Kidney (tissue), 14 donors: Measurements from ENCODE around the gene KCNK18. TPM values are rescaled to one million over a fixed set of nuclear protein-coding genes. Genes with fewer than 3 reads are reported as not detected.

ENCODE experiments used
- DNase-seq, 5 donors: peaks; one replicate each; pipeline ENCODE4 v3.0.0-alpha.2; 2013 to 2020
- FAIRE-seq: peaks from 2 replicates; lab custom pipeline; 2012; peaks lifted over from hg19 to GRCh38; lab: Jason Lieb, UNC
- H3K27ac ChIP-seq, 2 donors: one replicate each; pipeline ENCODE4 v1.7.0; 2013; ENCODE audit warnings: low read depth in 2 of 2, low read length in 2 of 2, inconsistent platforms in 1 of 2
- H3K27me3 ChIP-seq: one replicate; pipeline ENCODE4 v1.7.1; 2013; ENCODE audit warnings: low read length, inconsistent platforms; ENCODE audit not compliant: control insufficient read depth, insufficient read depth
- H3K36me3 ChIP-seq, 3 donors: one replicate each; pipeline versions ENCODE4 v1.7.0 to v1.7.1; 2013; ENCODE audit warnings: low read length in 3 of 3, control low read depth in 1 of 3, inconsistent platforms in 1 of 3; ENCODE audit not compliant: insufficient read depth in 3 of 3, control insufficient read depth in 2 of 3
- H3K4me1 ChIP-seq, 3 donors: one replicate each; pipeline versions ENCODE4 v1.7.0 to v1.7.1; 2013; ENCODE audit warnings: low read length in 3 of 3, inconsistent platforms in 1 of 3, low read depth in 1 of 3; ENCODE audit not compliant: control insufficient read depth in 2 of 3, insufficient read depth in 2 of 3
- H3K4me3 ChIP-seq, 3 donors: one replicate each; pipeline versions ENCODE4 v1.7.0 to v1.8.1; 2013; ENCODE audit warnings: low read length in 3 of 3, control low read depth in 1 of 3, inconsistent platforms in 1 of 3
- H3K9ac ChIP-seq, 3 donors: one replicate each; pipeline versions ENCODE4 v1.7.0 to v1.7.1; 2013; ENCODE audit warnings: low read length in 3 of 3, control low read depth in 1 of 3, inconsistent platforms in 1 of 3
- H3K9me3 ChIP-seq, 3 donors: one replicate each; pipeline versions ENCODE4 v1.7.0 to v1.7.1; 2013; ENCODE audit warnings: low read length in 3 of 3, control low read depth in 1 of 3, inconsistent platforms in 1 of 3; ENCODE audit not compliant: control insufficient read depth in 2 of 3, insufficient read depth in 1 of 3
- intact Hi-C: fragments of 100-400 bp; cut with DNase I; formaldehyde crosslinking; loops from one replicate; pipeline ENCODE4 v1.11.1; 2022
- polyA plus RNA-seq: library from polyadenylated mRNA; stranded (reverse); fragments of 350-450 nt; fragmentation: Illumina TruSeq; extraction: RNeasy Lipid Tissue Mini Kit (QIAGEN cat#74804); gene quantifications from one replicate; pipeline ENCODE4 v1.2.3, GENCODE V29; 2014; ENCODE audit warnings: low read depth, low replicate concordance; ENCODE audit not compliant: insufficient read depth
- total RNA-seq: library from RNA; stranded (reverse); fragmentation: NEBNext Ultra II Directional; extraction: Animal tissue kit (Norgen Biotek cat#: 25700); gene quantifications from one replicate; pipeline ENCODE4 v1.2.1, GENCODE V29; 2021
- TF ChIP-seq, protein P1 (sequence below): IDR thresholded peaks from 3 replicates; pipeline ENCODE4 v1.5.1; 2012; ENCODE audit warnings: mild to moderate bottlenecking, moderate library complexity, borderline replicate concordance; ENCODE audit not compliant: insufficient read depth; ENCODE audit errors: extremely low read depth
- donor health status: control.
- donor health status: control.
- donor health status: control.
- donor health status: control.
- donor health status: control.
- donor health status: DM: yes; HTN: yes; CAD: no.
- donor health status: Normal renal cell carcinoma (clear cell type).

The KCNK18 gene
- total and polyA plus RNA-seq, 2 donors from 2014 or later, result not detected

DNA sequence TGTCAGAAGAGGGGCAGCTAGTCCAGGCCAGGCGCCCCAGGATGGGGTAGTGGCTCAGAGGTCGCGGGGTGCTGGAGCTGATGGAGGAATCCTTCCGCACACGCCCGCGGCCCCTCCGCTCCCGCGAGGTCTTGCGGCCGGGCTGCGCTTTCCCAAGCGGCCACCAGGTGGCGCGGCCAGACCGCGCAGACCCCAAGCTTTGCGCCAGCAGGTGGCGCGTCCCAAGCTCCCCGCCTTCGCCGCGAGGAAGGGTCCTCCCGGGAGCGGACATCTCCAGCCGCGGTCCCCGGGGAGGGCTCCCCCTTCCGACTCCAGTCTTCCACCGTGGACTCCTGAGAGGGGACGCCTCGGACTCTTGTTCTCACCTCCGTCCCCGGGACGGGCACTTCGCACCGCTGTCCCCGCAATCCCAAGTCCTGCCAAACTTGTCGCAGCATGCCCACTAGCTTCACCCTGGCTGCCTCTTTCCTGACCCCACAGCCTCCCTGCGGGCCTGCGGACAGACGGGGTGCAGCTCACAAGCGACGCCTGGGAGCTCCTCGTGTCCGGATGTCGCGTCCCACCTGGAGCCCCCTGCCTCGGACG lies 19.4 kb downstream of the KCNK18 start:
- Histone ChIP-seq H3K4me3 (peak overlapping the region; percentile 5 to 68 (median 35)), H3K4me1 (peaks cover 0 to 8% (median 5%) of the 10 kb centered on the region in 3 donors), H3K27me3 (peaks cover 5% of the 10 kb centered on the region), H3K36me3 (no peaks in the 10 kb centered on the region), H3K9ac (peak overlapping the region in 1 of 3 donors; percentile 46), H3K27ac (no peak overlapping the region), H3K9me3 (peaks cover 0 to 6% (median 0%) of the 10 kb centered on the region in 3 donors)
- TF ChIP-seq, protein P1, sequence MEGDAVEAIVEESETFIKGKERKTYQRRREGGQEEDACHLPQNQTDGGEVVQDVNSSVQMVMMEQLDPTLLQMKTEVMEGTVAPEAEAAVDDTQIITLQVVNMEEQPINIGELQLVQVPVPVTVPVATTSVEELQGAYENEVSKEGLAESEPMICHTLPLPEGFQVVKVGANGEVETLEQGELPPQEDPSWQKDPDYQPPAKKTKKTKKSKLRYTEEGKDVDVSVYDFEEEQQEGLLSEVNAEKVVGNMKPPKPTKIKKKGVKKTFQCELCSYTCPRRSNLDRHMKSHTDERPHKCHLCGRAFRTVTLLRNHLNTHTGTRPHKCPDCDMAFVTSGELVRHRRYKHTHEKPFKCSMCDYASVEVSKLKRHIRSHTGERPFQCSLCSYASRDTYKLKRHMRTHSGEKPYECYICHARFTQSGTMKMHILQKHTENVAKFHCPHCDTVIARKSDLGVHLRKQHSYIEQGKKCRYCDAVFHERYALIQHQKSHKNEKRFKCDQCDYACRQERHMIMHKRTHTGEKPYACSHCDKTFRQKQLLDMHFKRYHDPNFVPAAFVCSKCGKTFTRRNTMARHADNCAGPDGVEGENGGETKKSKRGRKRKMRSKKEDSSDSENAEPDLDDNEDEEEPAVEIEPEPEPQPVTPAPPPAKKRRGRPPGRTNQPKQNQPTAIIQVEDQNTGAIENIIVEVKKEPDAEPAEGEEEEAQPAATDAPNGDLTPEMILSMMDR, result peak; percentile 100
- peak; percentile 82 to 88 (median 84) for DNase-seq
- intact Hi-C loops, result no loop called here
- no peak for FAIRE-seq

DNA sequence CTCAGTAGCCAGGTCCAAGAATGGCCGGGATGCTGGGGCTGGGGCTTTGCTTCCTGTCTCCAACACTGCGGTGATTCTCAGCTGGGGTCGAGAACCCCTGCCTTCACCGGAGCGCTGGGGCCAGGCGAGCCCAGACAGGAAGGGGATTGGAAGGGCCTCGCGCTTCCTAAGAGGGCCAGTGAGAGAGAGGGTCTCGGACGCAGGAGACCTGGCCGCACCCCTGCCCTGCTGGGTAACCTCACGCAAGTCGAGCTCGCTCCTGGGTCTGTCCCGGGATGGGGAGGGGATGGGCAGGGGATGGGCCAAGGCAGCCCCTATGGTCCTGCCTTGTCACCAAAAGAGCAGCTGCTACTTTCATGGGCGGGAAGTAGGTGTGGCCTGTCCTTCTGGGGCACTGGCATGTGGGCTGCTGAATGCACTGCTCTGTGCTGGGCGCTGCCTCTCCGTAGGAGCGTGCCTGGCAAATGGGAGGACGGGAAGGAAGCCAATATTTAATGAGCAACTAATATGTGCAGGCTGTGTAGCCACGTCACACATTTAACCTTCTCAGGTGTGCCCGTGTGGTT lies 20.0 kb downstream of the KCNK18 start:
- no peak for FAIRE-seq
- H3K27me3 ChIP-seq, result peaks cover 5% of the 10 kb centered on the region
- peak overlapping the region in 2 of 3 donors; percentile 35 to 68 for H3K4me3 ChIP-seq

DNA sequence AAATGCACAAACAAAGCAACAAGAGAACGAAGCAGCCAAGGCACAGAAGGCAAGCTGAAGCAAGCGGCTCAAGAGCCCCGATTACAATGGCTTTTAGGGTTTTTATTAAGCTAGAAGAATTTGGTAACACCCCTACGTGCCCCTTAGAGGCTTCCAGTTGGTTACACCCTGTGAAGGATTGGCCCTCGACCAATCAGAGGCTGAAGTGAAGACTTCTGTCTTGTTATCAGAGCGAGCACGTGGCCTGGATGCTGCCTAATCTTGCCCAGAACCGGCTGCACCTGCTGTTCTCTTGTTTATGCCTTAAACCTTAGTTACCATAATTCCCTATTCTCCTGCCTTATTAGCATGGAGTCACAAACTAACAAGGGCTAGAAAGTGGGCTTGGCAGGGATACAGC lies 21.4 kb downstream of the KCNK18 start:
- DNase-seq, result no peak
- H3K36me3 ChIP-seq, result no peaks in the 10 kb centered on the region
- H3K4me1 ChIP-seq, result peaks cover 0 to 8% (median 5%) of the 10 kb centered on the region in 3 donors
- TF ChIP-seq, protein P1, result no peak
- H3K4me3 ChIP-seq, result no peak overlapping the region
- no peaks in the 10 kb centered on the region for H3K9me3 ChIP-seq
- peaks cover 5% of the 10 kb centered on the region for H3K27me3 ChIP-seq
- no peak for FAIRE-seq
- intact Hi-C loops, result no loop called here
- no peak overlapping the region for H3K27ac ChIP-seq
- no peak overlapping the region for H3K9ac ChIP-seq

More for the DNA sequence above, 20.0 kb downstream of the KCNK18 start:
- Histone ChIP-seq H3K9ac (peak overlapping the region in 1 of 3 donors; percentile 46), H3K4me1 (peaks cover 0 to 8% (median 5%) of the 10 kb centered on the region in 3 donors), H3K27ac (no peak overlapping the region), H3K36me3 (no peaks in the 10 kb centered on the region), H3K9me3 (peaks cover 0 to under 1% (median 0%) of the 10 kb centered on the region in 3 donors)
- intact Hi-C loops, result no loop called here
- TF ChIP-seq, protein P1, result no peak
- peak in 3 of 5 donors; percentile 5 to 52 (median 14) for DNase-seq
